IMR-90 (cell line): Measurements from ENCODE around the gene MDM2. TPM values are rescaled to one million over a fixed set of nuclear protein-coding genes. Genes with fewer than 3 reads are reported as not detected.

Experiments
- ATAC-seq: fragments of 200-7000 bp; cut with Tn5 transposase; 2 replicates; pipeline ENCODE4 v1.9.1; 2020; ENCODE audit warnings: low read depth, mild to moderate bottlenecking, moderate library complexity
- BruUV-seq: library from RNA; stranded (reverse); fragments of 400-500 nt; replicated peaks from 2 replicates; lab custom pipeline; 2021; lab: Mats Ljungman, UMichigan
- CTCF ChIA-PET: fragments of 300-600 bp; formaldehyde crosslinking; extraction: SDS; loops from one replicate; lab custom pipeline; 2021; ENCODE audit warnings: antibody characterized with exemption; lab: Yijun Ruan, JAX
- POLR2A ChIA-PET: fragments of 300-600 bp; sonication (Branson Sonifier 250); formaldehyde crosslinking; loops from one replicate; lab custom pipeline; 2022; ENCODE audit warnings: antibody characterized with exemption; ENCODE audit not compliant: unreplicated experiment; lab: Charles Lee
- DNase-seq: peaks from one replicate; pipeline ENCODE4 v3.0.0; 2013
- H2AFZ ChIP-seq: replicated peaks from 2 replicates; pipeline ENCODE3; 2013; ENCODE audit warnings: low read length, mild to moderate bottlenecking; ENCODE audit not compliant: poor library complexity
- H2AK5ac ChIP-seq: 2 replicates; pipeline ENCODE4 v1.6.1; 2013; ENCODE audit warnings: low read depth, low read length, inconsistent platforms
- H2AK9ac ChIP-seq: replicated peaks from 2 replicates; pipeline ENCODE3; 2013; ENCODE audit warnings: mild to moderate bottlenecking, low read depth, low read length, moderate library complexity; ENCODE audit not compliant: poor library complexity
- H2BK120ac ChIP-seq: 2 replicates; pipeline ENCODE4 v1.6.1; 2013; ENCODE audit warnings: low read depth, low read length, inconsistent platforms
- H2BK15ac ChIP-seq: 3 replicates; pipeline ENCODE4 v1.6.1; 2013; ENCODE audit warnings: low read depth, low read length, inconsistent platforms
- H2BK20ac ChIP-seq: 2 replicates; pipeline ENCODE4 v1.6.1; 2013; ENCODE audit warnings: low read depth, mild to moderate bottlenecking, inconsistent platforms, low read length, moderate library complexity
- H2BK5ac ChIP-seq: 2 replicates; pipeline ENCODE4 v1.6.1; 2013; ENCODE audit warnings: mild to moderate bottlenecking, low read depth, low read length, inconsistent platforms; ENCODE audit not compliant: poor library complexity, severe bottlenecking
- H3K14ac ChIP-seq: replicated peaks from 2 replicates; pipeline ENCODE4 v1.6.1; 2013; ENCODE audit warnings: low read depth, low read length, inconsistent platforms
- H3K18ac ChIP-seq: 2 replicates; pipeline ENCODE4 v1.6.1; 2013; ENCODE audit warnings: low read depth, low read length, control low read depth
- H3K23ac ChIP-seq: 2 replicates; pipeline ENCODE4 v1.6.1; 2013; ENCODE audit warnings: low read depth, low read length, inconsistent platforms
- H3K27ac ChIP-seq: 2 replicates; pipeline ENCODE4 v1.5.1; 2013; ENCODE audit warnings: mild to moderate bottlenecking, control low read depth, low read length; ENCODE audit not compliant: insufficient read depth
- H3K27me3 ChIP-seq: 2 replicates; pipeline ENCODE4 v1.6.1; 2013; ENCODE audit warnings: low read length; ENCODE audit not compliant: control insufficient read depth, insufficient read depth
- H3K36me3 ChIP-seq: 2 replicates; pipeline ENCODE4 v1.6.1; 2013; ENCODE audit warnings: low read length, mixed read lengths; ENCODE audit not compliant: control insufficient read depth, insufficient read depth
- H3K4ac ChIP-seq: 2 replicates; pipeline ENCODE4 v1.6.1; 2013; ENCODE audit warnings: low read depth, low read length, inconsistent platforms
- H3K4me1 ChIP-seq: 2 replicates; pipeline ENCODE4 v1.6.1; 2013; ENCODE audit warnings: low read length, mixed read lengths; ENCODE audit not compliant: control insufficient read depth, insufficient read depth
- H3K4me2 ChIP-seq: 2 replicates; pipeline ENCODE4 v1.6.1; 2013; ENCODE audit warnings: low read depth, mild to moderate bottlenecking, control low read depth, low read length, moderate library complexity
- H3K4me3 ChIP-seq: 2 replicates; pipeline ENCODE4 v1.5.1; 2013; ENCODE audit warnings: low read depth, mild to moderate bottlenecking, control low read depth, low read length, moderate library complexity; ENCODE audit not compliant: insufficient read depth
- H3K56ac ChIP-seq: 2 replicates; pipeline ENCODE4 v1.6.1; 2013; ENCODE audit warnings: low read length, inconsistent platforms; ENCODE audit not compliant: insufficient read depth; ENCODE audit errors: extremely low read depth
- H3K79me1 ChIP-seq, 2 experiments: 2 replicates each; pipeline ENCODE4 v1.6.1; 2013; ENCODE audit warnings: low read length in 2 of 2, inconsistent platforms in 1 of 2, low read depth in 1 of 2
- H3K9ac ChIP-seq: 2 replicates; pipeline ENCODE4 v1.6.1; 2013; ENCODE audit warnings: low read depth, low read length, control low read depth
- H3K9me1 ChIP-seq: 2 replicates; pipeline ENCODE4 v1.6.1; 2013; ENCODE audit warnings: low read length, inconsistent platforms; ENCODE audit not compliant: insufficient read depth
- H3K9me3 ChIP-seq: 2 replicates; pipeline ENCODE4 v1.6.1; 2013; ENCODE audit warnings: low read length; ENCODE audit not compliant: control insufficient read depth, insufficient read depth
- H4K20me1 ChIP-seq: 2 replicates; pipeline ENCODE4 v1.6.1; 2013; ENCODE audit warnings: low read length, inconsistent platforms; ENCODE audit not compliant: insufficient read depth
- H4K5ac ChIP-seq: 2 replicates; pipeline ENCODE4 v1.6.1; 2013; ENCODE audit warnings: mild to moderate bottlenecking, low read depth, low read length, control low read depth
- H4K8ac ChIP-seq, 2 experiments: 2 replicates each; pipeline ENCODE4 v1.6.1; 2013; ENCODE audit warnings: low read depth in 2 of 2, low read length in 2 of 2, control low read depth in 1 of 2, inconsistent platforms in 1 of 2
- H4K91ac ChIP-seq: 2 replicates; pipeline ENCODE4 v1.6.1; 2013; ENCODE audit warnings: low read depth, low read length, inconsistent platforms; ENCODE audit not compliant: insufficient read depth
- CEBPB ChIP-seq: IDR thresholded peaks from 2 replicates; pipeline ENCODE4 v1.6.1; 2012; ENCODE audit warnings: low read depth, low read length, improper control_type of control experiment
- MAFK ChIP-seq: IDR thresholded peaks from 2 replicates; pipeline ENCODE4 v1.6.1; 2012; ENCODE audit warnings: low read depth, low read length, improper control_type of control experiment
- SMC3 ChIP-seq: fragments of 150-350 bp; IDR thresholded peaks from 2 replicates; pipeline ENCODE4 v1.6.1; 2016; ENCODE audit warnings: low read depth, mild to moderate bottlenecking, antibody characterized with exemption, low read length, moderate library complexity
- WGBS, 2 experiments: methylation state at CpG; one replicate each; pipeline versions ENCODE4 v1.1.5 to v1.1.7; 2013; ENCODE audit warnings: missing lambda C conversion rate in 2 of 2; ENCODE audit not compliant: insufficient read length in 1 of 2; ENCODE audit errors: extremely low coverage in 2 of 2; 5-methylcytosine and 5-hydroxymethylcytosine counted together
- dilution Hi-C: fragments of 300-500 bp; cut with HindIII; formaldehyde crosslinking; loops from one replicate; pipeline ENCODE4 v1.14.3; 2018; ENCODE audit warnings: low sequenced_read_pairs; ENCODE audit not compliant: unreplicated experiment
- in situ Hi-C: fragments of 300-500 bp; cut with MboI; formaldehyde crosslinking; loops from 3 replicates; pipeline ENCODE4 v1.14.3; 2019; ENCODE audit warnings: low sequenced_read_pairs, inconsistent platforms, mixed read lengths
- intact Hi-C: fragments of 100-400 bp; cut with micrococcal nuclease; formaldehyde crosslinking; loops from 2 replicates; pipeline ENCODE4 v1.10.0; 2022
- polyA plus RNA-seq, 3 experiments: library from polyadenylated mRNA; depleted of rRNA; stranded (reverse); fragments of >200 nt; gene quantifications; 2 replicates each; pipeline ENCODE4 v1.2.3, GENCODE V29; 2012; ENCODE audit warnings: low replicate concordance in 1 of 3
- total RNA-seq: library from RNA; depleted of rRNA; stranded (reverse); fragments of >200 nt; gene quantifications from 2 replicates; pipeline ENCODE4 v1.2.3, GENCODE V29; 2012

MDM2 gene
- total and polyA plus RNA-seq, 2 of the 4 experiments (the other 2 are of a cell fraction) = 21.9 to 196 TPM

- TF ChIP-seq CEBPB (no peak), SMC3 (no peak), MAFK (no peak)
These were observed 35.3 kb upstream of the MDM2 start for GRCh38 chr12:68772714-68773113.

More at GRCh38 chr12:68772714-68773113, 35.3 kb upstream of the MDM2 start:
- Histone ChIP-seq H2BK120ac (no peak overlapping the region), H3K18ac (no peak overlapping the region), H4K8ac (no peak overlapping the region), H3K14ac (no peak overlapping the region), H4K5ac (no peak overlapping the region), H3K36me3 (no peaks in the 10 kb centered on the region), H3K9me1 (no peaks in the 10 kb centered on the region), H3K4me2 (no peak overlapping the region), H2AK9ac (no peak overlapping the region), H3K27ac (no peak overlapping the region), H2AFZ (no peak overlapping the region), H3K4ac (no peak overlapping the region), H4K91ac (no peak overlapping the region), H2BK20ac (no peak overlapping the region), H4K20me1 (no peaks in the 10 kb centered on the region), H3K9ac (no peak overlapping the region), H3K9me3 (no peaks in the 10 kb centered on the region), H2AK5ac (no peak overlapping the region), H3K4me3 (no peak overlapping the region), H3K4me1 (no peaks in the 10 kb centered on the region), H2BK5ac (no peak overlapping the region), H3K23ac (no peak overlapping the region), H3K79me1 (no peaks in the 10 kb centered on the region), H3K56ac (no peak overlapping the region), H3K27me3 (no peaks in the 10 kb centered on the region), H2BK15ac (no peak overlapping the region)
- intact Hi-C loops (no loop called here), in situ Hi-C loops (no loop called here), dilution Hi-C loops (no loop called here)
- ChIA-PET POLR2A (interaction anchor here (0.6 kb wide), 1 partner anchor 1503 kb away, joined by 4 read pairs; the partner anchor contains the start of gene CAND1), CTCF (interaction anchor here (0.7 kb wide), 1 partner anchor 24 kb away, joined by 3 read pairs; no protein-coding TSS in a partner anchor)
- ATAC-seq (no peak), DNase-seq (no peak)
- WGBS, 2 experiments = no CpG with 5 or more reads among the region's 8 CpGs
- BruUV-seq = no TSS peak
